Ishikawa (cell line): ENCODE results near the gene CACNA1C.

ENCODE experiments used
- CEBPB ChIP-seq: IDR thresholded peaks from 2 replicates; pipeline ENCODE4 v1.6.1; 2012
- CREB1 ChIP-seq: IDR thresholded peaks from 2 replicates; pipeline ENCODE4 v1.6.1; 2012; ENCODE audit warnings: low read depth
- EGR1 ChIP-seq: IDR thresholded peaks from 2 replicates; pipeline ENCODE4 v1.6.1; 2012
- EP300 ChIP-seq: IDR thresholded peaks from 2 replicates; pipeline ENCODE4 v1.6.1; 2012; ENCODE audit warnings: borderline replicate concordance
- FOXM1 ChIP-seq: IDR thresholded peaks from 2 replicates; pipeline ENCODE4 v1.6.1; 2012; ENCODE audit warnings: low read depth, borderline replicate concordance
- MAX ChIP-seq: IDR thresholded peaks from 2 replicates; pipeline ENCODE4 v1.6.1; 2012
- NFIC ChIP-seq: IDR thresholded peaks from 2 replicates; pipeline ENCODE4 v1.6.1; 2012
- RAD21 ChIP-seq: IDR thresholded peaks from 2 replicates; pipeline ENCODE4 v1.6.1; 2012; ENCODE audit warnings: low read depth
- REST ChIP-seq: IDR thresholded peaks from 2 replicates; pipeline ENCODE4 v1.6.1; 2012; ENCODE audit warnings: low read depth, mild to moderate bottlenecking
- TAF1 ChIP-seq: IDR thresholded peaks from 2 replicates; pipeline ENCODE4 v1.6.1; 2012; ENCODE audit warnings: low read depth, mild to moderate bottlenecking
- TCF12 ChIP-seq: IDR thresholded peaks from 2 replicates; pipeline ENCODE4 v1.6.1; 2012; ENCODE audit warnings: low read depth
- TEAD4 ChIP-seq: IDR thresholded peaks from 2 replicates; pipeline ENCODE4 v1.6.1; 2012
- USF1 ChIP-seq: IDR thresholded peaks from 2 replicates; pipeline ENCODE4 v1.6.1; 2012
- YY1 ChIP-seq: IDR thresholded peaks from 2 replicates; pipeline ENCODE4 v1.6.1; 2012; ENCODE audit warnings: low read depth
- ZBTB7A ChIP-seq: IDR thresholded peaks from 2 replicates; pipeline ENCODE4 v1.6.1; 2012; ENCODE audit warnings: low read depth

The CACNA1C gene

GRCh38 chr12:2411616-2412304 lies 359.0 kb downstream of the CACNA1C start:
- TF ChIP-seq TAF1 (no peak), TEAD4 (no peak), USF1 (no peak), EGR1 (no peak), MAX (no peak), TCF12 (no peak), FOXM1 (no peak), YY1 (no peak), RAD21 (no peak), EP300 (no peak), ZBTB7A (no peak), CEBPB (no peak), REST (no peak), NFIC (no peak), CREB1 (no peak)

- no peak for TF ChIP-seq TCF12
- TF ChIP-seq CEBPB: no peak
- no peak for TF ChIP-seq CREB1
- no peak for TF ChIP-seq ZBTB7A
- no peak for TF ChIP-seq FOXM1
- no peak for TF ChIP-seq USF1
- no peak for TF ChIP-seq EP300
- no peak for TF ChIP-seq TAF1
- TF ChIP-seq TEAD4: no peak
- no peak for TF ChIP-seq RAD21
- no peak for TF ChIP-seq MAX
- no peak for TF ChIP-seq NFIC
- no peak for TF ChIP-seq YY1
- no peak for TF ChIP-seq EGR1
- no peak for TF ChIP-seq REST
Measured at GRCh38 chr12:2412305-2412643, 359.5 kb downstream of the CACNA1C start.

- TF ChIP-seq CEBPB (no peak), NFIC (no peak), CREB1 (no peak), USF1 (no peak)
Measured at GRCh38 chr12:2413301-2413700, 360.5 kb downstream of the CACNA1C start.

GRCh38 chr12:2413999-2414792 lies 361.4 kb downstream of the CACNA1C start:
- TF ChIP-seq TEAD4: no peak
- TF ChIP-seq TCF12: no peak
- no peak for TF ChIP-seq CEBPB
- no peak for TF ChIP-seq EP300
- no peak for TF ChIP-seq FOXM1
- TF ChIP-seq MAX: no peak
- TF ChIP-seq RAD21: no peak
- no peak for TF ChIP-seq CREB1
- TF ChIP-seq ZBTB7A: no peak
- TF ChIP-seq EGR1: no peak
- no peak for TF ChIP-seq NFIC
- TF ChIP-seq YY1: no peak
- TF ChIP-seq REST: no peak
- TF ChIP-seq USF1: no peak
- TF ChIP-seq TAF1: no peak
